AG10803 (cell line): ENCODE data around the gene POU2F2.

Experiments used
- DNase-seq: peaks from one replicate; pipeline ENCODE4 v3.0.0; 2010; ENCODE audit warnings: low read depth
- H3K4me3 ChIP-seq: 2 replicates; pipeline ENCODE4 v1.5.1; 2011; ENCODE audit warnings: mild to moderate bottlenecking, low read length, control low read depth
- CTCF ChIP-seq: conservative IDR thresholded peaks from 2 replicates; pipeline ENCODE4 v1.5.1; 2011; ENCODE audit warnings: mild to moderate bottlenecking, low read length, control low read depth, inconsistent platforms

POU2F2 gene

GRCh38 chr19:42037649-42038048 lies 94.6 kb downstream of the POU2F2 start:
- no peak for TF ChIP-seq CTCF
- no peak for DNase-seq
- H3K4me3 ChIP-seq, result no peak overlapping the region
